ENCODE results near the gene HNRNPC. TPM values are rescaled to one million over a fixed set of nuclear protein-coding genes. Genes with fewer than 3 reads are reported as not detected.
"Not testable (repeated sequence)": the region's sequence is repeated elsewhere in the genome, so short reads cannot be mapped to it uniquely, and the experiment has no call there.

HNRNPC gene
- total RNA-seq, 1 donor from 2014 or later: 763 TPM

- intact Hi-C loops (cut with micrococcal nuclease): no loop called here
These were observed 71.6 kb downstream of the HNRNPC start for GRCh38 chr14:21197418-21198205.

DNA sequence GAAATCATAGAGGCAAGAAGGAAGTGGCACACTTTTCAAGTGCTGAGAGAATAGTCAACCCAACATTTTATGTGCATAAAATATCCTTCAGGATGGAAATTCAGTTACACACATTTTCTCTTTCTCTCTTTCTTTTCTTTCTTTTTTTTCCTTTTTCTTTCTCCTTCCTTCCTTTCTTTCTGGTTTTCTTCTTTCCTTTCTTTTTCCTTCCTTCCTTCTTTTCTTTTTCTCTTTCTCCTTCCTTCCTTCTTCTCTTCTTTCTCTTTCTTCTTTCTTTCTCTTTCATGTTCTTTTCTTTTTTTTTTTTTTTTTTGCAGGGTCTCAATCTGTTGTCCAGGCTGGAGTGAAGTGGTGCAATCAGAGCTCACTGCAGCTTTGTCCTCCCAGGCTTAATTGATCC, 74.6 kb downstream of the HNRNPC start:
- intact Hi-C loops (cut with micrococcal nuclease): no loop called here

DNA sequence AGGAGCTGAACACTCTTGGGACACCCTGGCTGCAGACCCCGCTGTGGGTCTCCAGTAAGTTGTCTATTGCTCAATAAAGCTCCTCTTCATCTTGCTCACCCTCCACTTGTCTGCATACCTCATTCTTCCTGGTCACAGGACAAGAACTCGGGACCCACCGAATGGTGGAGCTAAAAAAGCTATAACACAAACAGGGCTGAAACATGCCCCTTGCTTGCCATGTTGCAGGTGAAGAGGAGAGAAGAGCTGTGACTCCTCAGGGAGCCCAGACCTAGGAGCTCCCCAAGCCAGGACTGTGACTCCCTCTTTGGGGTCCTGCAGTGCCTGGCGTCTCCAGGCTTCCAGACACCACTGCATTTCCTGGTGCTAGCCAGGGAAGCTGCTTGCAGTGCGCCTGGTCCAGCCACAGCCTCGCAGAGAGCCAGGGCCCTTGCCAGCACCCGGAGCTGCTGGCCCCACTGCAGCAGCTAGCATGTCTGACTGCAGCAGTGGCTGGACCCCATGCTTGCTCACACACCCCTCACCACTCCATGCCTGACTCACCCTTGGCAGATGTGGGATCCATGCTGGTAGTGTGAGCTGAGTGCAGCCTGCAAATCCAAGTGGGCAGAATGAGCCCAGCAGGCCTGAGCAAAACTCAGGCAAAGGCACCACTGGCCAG, 76.2 kb downstream of the HNRNPC start:
- intact Hi-C loops (cut with micrococcal nuclease): no loop called here

GRCh38 chr14:21192447-21192822, 76.8 kb downstream of the HNRNPC start:
- intact Hi-C loops (cut with micrococcal nuclease): no loop called here

- intact Hi-C loops (cut with micrococcal nuclease): no loop called here
These were observed 77.3 kb downstream of the HNRNPC start for GRCh38 chr14:21191809-21192446.

- intact Hi-C loops (cut with micrococcal nuclease): no loop called here
These were observed 77.9 kb downstream of the HNRNPC start for GRCh38 chr14:21191261-21191808.

GRCh38 chr14:21185491-21185890, 83.8 kb downstream of the HNRNPC start:
- intact Hi-C loops (cut with micrococcal nuclease): no loop called here

GRCh38 chr14:21184254-21184653, 85.0 kb downstream of the HNRNPC start:
- intact Hi-C loops (cut with micrococcal nuclease): no loop called here

DNA sequence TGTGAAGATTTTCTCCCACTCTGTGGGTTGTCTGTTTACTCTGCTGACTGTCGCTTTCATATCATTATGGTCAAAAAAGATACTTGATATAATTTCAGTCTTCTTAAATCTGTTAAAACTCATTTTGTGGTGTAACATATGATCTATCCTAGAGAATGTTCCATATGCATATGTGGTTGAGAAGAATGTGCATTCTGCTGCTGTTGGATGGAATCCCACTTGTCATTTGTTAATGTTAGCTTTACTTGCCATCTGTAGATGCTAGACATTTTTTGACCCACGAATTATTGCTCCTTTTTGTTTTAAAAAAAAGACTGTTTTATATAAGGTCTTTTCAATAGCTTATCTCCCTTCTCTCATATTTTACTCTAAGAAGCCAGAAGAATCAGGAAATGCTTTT, 87.1 kb downstream of the HNRNPC start:
- intact Hi-C loops (cut with micrococcal nuclease): no loop called here

GRCh38 chr14:21171128-21171527, 98.1 kb downstream of the HNRNPC start:
- intact Hi-C loops (cut with micrococcal nuclease): no loop called here

DNA sequence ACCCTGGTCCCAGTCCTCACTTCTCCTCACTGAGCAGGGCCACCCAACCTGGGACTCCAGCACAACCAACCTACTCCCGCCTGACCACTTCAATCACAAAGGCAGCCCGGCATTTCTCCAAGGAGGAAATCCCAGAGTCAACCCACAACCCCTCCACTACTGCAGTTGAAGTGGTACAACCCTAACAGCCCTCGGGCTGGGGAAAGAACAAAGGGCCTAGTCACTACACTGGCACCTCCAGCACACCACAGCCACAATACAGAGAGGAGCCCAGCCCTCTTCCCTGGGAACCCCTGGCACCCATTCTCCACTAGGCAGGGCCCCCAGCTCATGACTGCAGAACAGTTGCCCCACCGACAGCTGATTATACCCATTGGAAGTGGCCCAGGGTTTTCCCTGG, 99.7 kb downstream of the HNRNPC start:
- intact Hi-C loops (cut with micrococcal nuclease): no loop called here

GRCh38 chr14:21168055-21168454, 101.2 kb downstream of the HNRNPC start:
- intact Hi-C loops (cut with micrococcal nuclease): no loop called here

GRCh38 chr14:21165670-21166069, 103.6 kb downstream of the HNRNPC start:
- intact Hi-C loops (cut with micrococcal nuclease): not testable (repeated sequence)

DNA sequence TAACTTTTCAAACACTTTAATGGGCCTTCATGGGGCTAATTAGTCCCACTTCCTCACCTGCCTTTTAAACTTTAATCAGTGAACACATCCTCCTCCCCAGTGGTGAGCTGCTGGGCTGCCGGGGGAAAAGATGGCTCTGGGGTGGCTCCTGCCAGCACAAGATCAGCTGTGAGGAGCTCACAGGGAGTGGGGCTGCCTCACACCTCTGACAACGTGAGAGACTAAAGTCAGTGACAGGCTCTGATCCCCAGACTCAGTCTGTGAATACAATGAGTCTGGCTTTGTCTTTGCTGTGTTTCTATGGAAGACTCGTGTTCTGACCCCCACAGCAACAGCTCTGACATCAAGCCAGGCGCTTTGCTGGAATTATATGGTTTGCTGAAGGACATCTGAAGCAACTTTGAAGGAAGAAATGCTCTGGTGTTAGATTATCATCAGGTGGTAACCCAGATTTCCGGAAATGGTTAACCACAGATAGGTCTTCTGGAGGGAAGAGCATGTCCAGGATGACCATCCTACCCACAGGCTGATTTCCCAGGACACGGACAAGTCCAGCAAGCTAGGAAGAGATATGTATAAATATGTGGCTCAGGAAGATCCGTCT, 104.1 kb downstream of the HNRNPC start:
- intact Hi-C loops (cut with micrococcal nuclease): not testable (repeated sequence)

DNA sequence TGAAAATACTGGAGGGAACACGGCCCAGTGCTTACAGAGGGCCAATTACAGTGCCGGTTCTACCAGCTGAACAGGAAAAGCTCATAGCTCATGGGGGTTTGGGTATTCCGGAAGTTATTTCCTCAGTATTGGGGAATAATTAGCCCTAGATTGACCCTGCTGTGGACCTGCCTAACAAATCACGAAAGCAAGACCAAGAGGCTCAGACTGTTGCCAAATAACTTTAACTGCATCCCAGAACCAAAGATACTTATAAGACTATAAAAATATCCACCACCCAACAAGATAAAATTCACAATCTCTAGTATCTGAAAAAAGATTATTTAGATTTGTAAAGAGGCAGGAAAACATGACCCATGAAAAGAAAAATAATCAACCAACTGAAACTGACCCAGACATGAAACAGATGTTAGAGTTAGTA, 105.4 kb downstream of the HNRNPC start:
- intact Hi-C loops (cut with micrococcal nuclease): no loop called here

GRCh38 chr14:21162081-21162480, 107.2 kb downstream of the HNRNPC start:
- intact Hi-C loops (cut with micrococcal nuclease): no loop called here

- intact Hi-C loops (cut with micrococcal nuclease): no loop called here
These were observed 109.1 kb downstream of the HNRNPC start for GRCh38 chr14:21160061-21160610.
